Mesothelial cell of epicardium (in vitro differentiated cells): ENCODE results near the gene SCGB3A2. TPM values are rescaled to one million over a fixed set of nuclear protein-coding genes. Genes with fewer than 3 reads are reported as not detected.

ENCODE experiments used
- DNase-seq, 2 experiments: peaks; one replicate each; pipeline ENCODE4 v3.0.0; 2021; ENCODE audit warnings: low spot score in 2 of 2; ENCODE audit not compliant: unreplicated experiment in 2 of 2
- H3K27ac Mint-ChIP-seq: 2 replicates; pipeline ENCODE4 v1.8.0; 2021; ENCODE audit warnings: mixed read lengths
- H3K27me3 Mint-ChIP-seq: 2 replicates; pipeline ENCODE4 v1.8.0; 2021; ENCODE audit warnings: low read depth, mixed read lengths
- H3K36me3 Mint-ChIP-seq: 2 replicates; pipeline ENCODE4 v1.8.0; 2021; ENCODE audit warnings: mixed read lengths
- H3K4me1 Mint-ChIP-seq: 2 replicates; pipeline ENCODE4 v1.8.0; 2021; ENCODE audit warnings: mixed read lengths
- H3K4me3 Mint-ChIP-seq: 2 replicates; pipeline ENCODE4 v1.8.0; 2021; ENCODE audit warnings: mild to moderate bottlenecking, moderate library complexity, mixed read lengths
- H3K9me3 Mint-ChIP-seq: 2 replicates; pipeline ENCODE4 v1.8.0; 2021; ENCODE audit warnings: mixed read lengths
- total RNA-seq: library from RNA; stranded (reverse); gene quantifications from 3 replicates; pipeline ENCODE4 v1.2.1, GENCODE V29; 2021
- TF ChIP-seq, protein P1 (sequence below): fragments of 200-600 bp; sonication (generic); IDR thresholded peaks from one replicate; pipeline ENCODE4 v1.5.0; 2021; ENCODE audit warnings: antibody characterized with exemption; ENCODE audit not compliant: unreplicated experiment

The SCGB3A2 gene
- total RNA-seq, 1 donor from 2014 or later = not detected

GRCh38 chr5:147852365-147852764, 26.1 kb upstream of the SCGB3A2 start:
- Mint-ChIP-seq H3K27ac (no peak overlapping the region), H3K36me3 (no peaks in the 10 kb centered on the region), H3K4me3 (no peak overlapping the region), H3K27me3 (peaks cover 34% of the 10 kb centered on the region), H3K4me1 (peaks cover 19% of the 10 kb centered on the region), H3K9me3 (no peaks in the 10 kb centered on the region)
- TF ChIP-seq, protein P1, sequence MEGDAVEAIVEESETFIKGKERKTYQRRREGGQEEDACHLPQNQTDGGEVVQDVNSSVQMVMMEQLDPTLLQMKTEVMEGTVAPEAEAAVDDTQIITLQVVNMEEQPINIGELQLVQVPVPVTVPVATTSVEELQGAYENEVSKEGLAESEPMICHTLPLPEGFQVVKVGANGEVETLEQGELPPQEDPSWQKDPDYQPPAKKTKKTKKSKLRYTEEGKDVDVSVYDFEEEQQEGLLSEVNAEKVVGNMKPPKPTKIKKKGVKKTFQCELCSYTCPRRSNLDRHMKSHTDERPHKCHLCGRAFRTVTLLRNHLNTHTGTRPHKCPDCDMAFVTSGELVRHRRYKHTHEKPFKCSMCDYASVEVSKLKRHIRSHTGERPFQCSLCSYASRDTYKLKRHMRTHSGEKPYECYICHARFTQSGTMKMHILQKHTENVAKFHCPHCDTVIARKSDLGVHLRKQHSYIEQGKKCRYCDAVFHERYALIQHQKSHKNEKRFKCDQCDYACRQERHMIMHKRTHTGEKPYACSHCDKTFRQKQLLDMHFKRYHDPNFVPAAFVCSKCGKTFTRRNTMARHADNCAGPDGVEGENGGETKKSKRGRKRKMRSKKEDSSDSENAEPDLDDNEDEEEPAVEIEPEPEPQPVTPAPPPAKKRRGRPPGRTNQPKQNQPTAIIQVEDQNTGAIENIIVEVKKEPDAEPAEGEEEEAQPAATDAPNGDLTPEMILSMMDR = no peak
- no peak for DNase-seq

- Mint-ChIP-seq H3K4me3 (no peak overlapping the region), H3K36me3 (no peaks in the 10 kb centered on the region), H3K27ac (no peak overlapping the region), H3K27me3 (peaks cover 28% of the 10 kb centered on the region), H3K9me3 (no peaks in the 10 kb centered on the region), H3K4me1 (peaks cover 25% of the 10 kb centered on the region)
- TF ChIP-seq, protein P1 = no peak
- DNase-seq = no peak
Observed at GRCh38 chr5:147853372-147853987, 25.0 kb upstream of the SCGB3A2 start.

DNA sequence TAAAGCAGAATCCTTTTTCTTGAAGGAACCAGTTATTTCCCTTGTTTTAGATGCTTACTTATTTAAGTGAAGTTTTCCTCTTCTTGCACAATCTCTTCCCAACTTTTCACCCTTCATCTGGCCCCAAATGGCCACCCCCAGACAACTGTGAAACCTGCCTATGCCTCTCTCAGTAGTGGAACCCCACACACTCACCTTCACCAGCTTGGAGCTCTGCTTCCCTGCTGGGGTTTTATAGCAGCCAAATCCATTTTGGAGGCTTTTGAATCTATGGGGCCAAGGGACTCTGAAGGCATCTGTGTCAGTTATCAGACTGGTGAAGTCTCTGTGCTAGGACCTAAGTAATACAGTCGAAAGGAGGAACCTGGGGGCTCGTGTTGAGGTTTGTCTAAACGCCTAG, 24.2 kb upstream of the SCGB3A2 start:
- no peak overlapping the region for H3K4me3 Mint-ChIP-seq
- no peaks in the 10 kb centered on the region for H3K9me3 Mint-ChIP-seq
- DNase-seq = no peak
- TF ChIP-seq, protein P1 = no peak
- peaks cover 28% of the 10 kb centered on the region for H3K27me3 Mint-ChIP-seq
- no peak overlapping the region for H3K27ac Mint-ChIP-seq
- H3K4me1 Mint-ChIP-seq = peaks cover 21% of the 10 kb centered on the region
- no peaks in the 10 kb centered on the region for H3K36me3 Mint-ChIP-seq

- TF ChIP-seq, protein P1 = no peak
Observed at GRCh38 chr5:147854894-147855773, 23.4 kb upstream of the SCGB3A2 start.

DNA sequence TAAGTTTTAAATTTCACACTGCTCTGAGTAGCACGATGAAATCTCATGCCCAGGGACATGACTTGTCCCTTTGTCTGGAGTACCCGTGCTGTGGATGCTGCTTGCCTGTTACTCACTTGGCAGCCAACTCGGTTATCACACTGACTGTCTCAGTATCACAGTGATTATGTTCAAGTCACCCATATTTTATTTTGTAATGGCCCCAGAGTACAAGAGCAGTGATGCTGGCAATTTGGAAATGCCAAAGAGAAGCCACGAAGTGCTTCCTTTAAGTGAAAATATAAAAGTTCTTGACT, 22.8 kb upstream of the SCGB3A2 start:
- Mint-ChIP-seq H3K27ac (no peak overlapping the region), H3K4me1 (peaks cover 11% of the 10 kb centered on the region), H3K36me3 (no peaks in the 10 kb centered on the region), H3K9me3 (no peaks in the 10 kb centered on the region), H3K4me3 (no peak overlapping the region), H3K27me3 (peaks cover 28% of the 10 kb centered on the region)
- TF ChIP-seq, protein P1 = no peak
- DNase-seq = no peak

More at GRCh38 chr5:147854894-147855773, 23.4 kb upstream of the SCGB3A2 start:
- no peak overlapping the region for H3K4me3 Mint-ChIP-seq
- H3K27me3 Mint-ChIP-seq = peaks cover 28% of the 10 kb centered on the region
- no peaks in the 10 kb centered on the region for H3K36me3 Mint-ChIP-seq
- H3K4me1 Mint-ChIP-seq = peaks cover 13% of the 10 kb centered on the region
- H3K27ac Mint-ChIP-seq = no peak overlapping the region
- no peak for DNase-seq
- no peaks in the 10 kb centered on the region for H3K9me3 Mint-ChIP-seq
